SK-N-MC (cell line): ENCODE data around the gene EHD2.

ENCODE experiments used
- EZH2 ChIP-seq: fragments of 200-600 bp; sonication (generic); IDR thresholded peaks from one replicate; pipeline ENCODE4 v1.6.1; 2017; ENCODE audit warnings: antibody characterized with exemption
- FOXP2 ChIP-seq: optimal IDR thresholded peaks from 2 replicates; pipeline ENCODE3; 2011; ENCODE audit warnings: mild to moderate bottlenecking, moderate library complexity; ENCODE audit not compliant: insufficient read depth; ENCODE audit errors: extremely low read length, control extremely low read depth
- POLR2AphosphoS5 ChIP-seq: IDR thresholded peaks from 2 replicates; pipeline ENCODE4 v1.6.1; 2012; ENCODE audit warnings: mild to moderate bottlenecking, low read depth, low read length, borderline replicate concordance

DNA sequence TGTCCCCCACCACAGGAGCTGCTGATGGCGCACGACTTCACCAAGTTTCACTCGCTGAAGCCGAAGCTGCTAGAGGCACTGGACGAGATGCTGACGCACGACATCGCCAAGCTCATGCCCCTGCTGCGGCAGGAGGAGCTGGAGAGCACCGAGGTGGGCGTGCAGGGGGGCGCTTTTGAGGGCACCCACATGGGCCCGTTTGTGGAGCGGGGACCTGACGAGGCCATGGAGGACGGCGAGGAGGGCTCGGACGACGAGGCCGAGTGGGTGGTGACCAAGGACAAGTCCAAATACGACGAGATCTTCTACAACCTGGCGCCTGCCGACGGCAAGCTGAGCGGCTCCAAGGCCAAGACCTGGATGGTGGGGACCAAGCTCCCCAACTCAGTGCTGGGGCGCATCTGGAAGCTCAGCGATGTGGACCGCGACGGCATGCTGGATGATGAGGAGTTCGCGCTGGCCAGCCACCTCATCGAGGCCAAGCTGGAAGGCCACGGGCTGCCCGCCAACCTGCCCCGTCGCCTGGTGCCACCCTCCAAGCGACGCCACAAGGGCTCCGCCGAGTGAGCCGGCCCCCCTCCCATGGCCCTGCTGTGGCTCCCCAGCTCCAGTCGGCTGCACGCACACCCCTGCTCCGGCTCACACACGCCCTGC, 27.8 kb downstream of the EHD2 start:
- TF ChIP-seq POLR2AphosphoS5, result no peak
- no peak for TF ChIP-seq FOXP2
- TF ChIP-seq EZH2, result no peak
